Bronchial epithelial cell (primary cell): ENCODE measurements around the gene ARL6IP4. TPM values are rescaled to one million over a fixed set of nuclear protein-coding genes. Genes with fewer than 3 reads are reported as not detected.
"Not testable (repeated sequence)": the region's sequence is repeated elsewhere in the genome, so short reads cannot be mapped to it uniquely, and the experiment has no call there.

Experiments used
- DNase-seq: peaks from one replicate; pipeline ENCODE4 v3.0.0-alpha.2; 2010; ENCODE audit warnings: low read depth
- FAIRE-seq: peaks from 2 replicates; lab custom pipeline; 2011; peaks lifted over from hg19 to GRCh38; lab: Jason Lieb, UNC
- H3K27me3 ChIP-seq: 2 replicates; pipeline ENCODE4 v1.5.1; 2011; ENCODE audit warnings: low read length; ENCODE audit not compliant: control insufficient read depth, insufficient read depth
- H3K36me3 ChIP-seq: 2 replicates; pipeline ENCODE4 v1.5.1; 2011; ENCODE audit warnings: low read length; ENCODE audit not compliant: control insufficient read depth, insufficient read depth
- H3K4me3 ChIP-seq: 2 replicates; pipeline ENCODE4 v1.5.1; 2011; ENCODE audit warnings: mild to moderate bottlenecking, low read depth, low read length, control low read depth
- total RNA-seq: library from RNA; depleted of rRNA; stranded (reverse); fragments of >200 nt; gene quantifications from 2 replicates; pipeline ENCODE4 v1.2.1, GENCODE V29; 2014
- TF ChIP-seq, protein P1 (sequence below): IDR thresholded peaks from 2 replicates; pipeline ENCODE4 v1.5.1; 2011; ENCODE audit warnings: mild to moderate bottlenecking, moderate library complexity, low read length, control low read depth, inconsistent platforms; ENCODE audit not compliant: insufficient read depth, severe bottlenecking

The ARL6IP4 gene
- total RNA-seq, 1 donor from 2014 or later, result 158 TPM

GRCh38 chr12:122939125-122939524 lies 41.4 kb upstream of the ARL6IP4 start:
- no peaks in the 10 kb centered on the region for H3K36me3 ChIP-seq
- no peak overlapping the region for H3K4me3 ChIP-seq
- FAIRE-seq, result no peak
- TF ChIP-seq, protein P1, sequence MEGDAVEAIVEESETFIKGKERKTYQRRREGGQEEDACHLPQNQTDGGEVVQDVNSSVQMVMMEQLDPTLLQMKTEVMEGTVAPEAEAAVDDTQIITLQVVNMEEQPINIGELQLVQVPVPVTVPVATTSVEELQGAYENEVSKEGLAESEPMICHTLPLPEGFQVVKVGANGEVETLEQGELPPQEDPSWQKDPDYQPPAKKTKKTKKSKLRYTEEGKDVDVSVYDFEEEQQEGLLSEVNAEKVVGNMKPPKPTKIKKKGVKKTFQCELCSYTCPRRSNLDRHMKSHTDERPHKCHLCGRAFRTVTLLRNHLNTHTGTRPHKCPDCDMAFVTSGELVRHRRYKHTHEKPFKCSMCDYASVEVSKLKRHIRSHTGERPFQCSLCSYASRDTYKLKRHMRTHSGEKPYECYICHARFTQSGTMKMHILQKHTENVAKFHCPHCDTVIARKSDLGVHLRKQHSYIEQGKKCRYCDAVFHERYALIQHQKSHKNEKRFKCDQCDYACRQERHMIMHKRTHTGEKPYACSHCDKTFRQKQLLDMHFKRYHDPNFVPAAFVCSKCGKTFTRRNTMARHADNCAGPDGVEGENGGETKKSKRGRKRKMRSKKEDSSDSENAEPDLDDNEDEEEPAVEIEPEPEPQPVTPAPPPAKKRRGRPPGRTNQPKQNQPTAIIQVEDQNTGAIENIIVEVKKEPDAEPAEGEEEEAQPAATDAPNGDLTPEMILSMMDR, result no peak
- H3K27me3 ChIP-seq, result no peaks in the 10 kb centered on the region
- DNase-seq, result no peak

GRCh38 chr12:122941351-122941750 lies 39.1 kb upstream of the ARL6IP4 start:
- not testable (repeated sequence) for FAIRE-seq, H3K27me3 ChIP-seq, H3K36me3 ChIP-seq, H3K4me3 ChIP-seq, DNase-seq

DNA sequence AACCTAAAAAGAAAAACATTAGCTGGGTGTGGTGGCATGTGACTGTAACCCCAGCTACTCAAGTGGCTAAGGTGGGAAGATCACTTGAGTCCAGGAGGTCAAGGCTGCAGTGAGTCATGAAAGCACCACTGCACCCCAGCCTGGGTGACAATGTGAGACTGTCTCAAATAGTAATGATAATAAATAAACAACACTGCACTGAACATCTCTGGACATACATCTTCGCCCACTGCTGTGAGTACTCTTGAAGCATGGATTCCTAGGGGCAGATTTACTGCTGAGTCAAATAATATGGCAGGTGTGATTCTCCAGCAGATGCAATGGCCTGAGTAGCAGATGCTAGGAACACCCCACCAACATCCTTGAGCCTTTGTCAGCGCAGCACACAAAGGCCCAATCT lies 37.8 kb upstream of the ARL6IP4 start:
- FAIRE-seq (no peak), DNase-seq (no peak)
- TF ChIP-seq, protein P1, result no peak
- Histone ChIP-seq H3K27me3 (no peaks in the 10 kb centered on the region), H3K4me3 (no peak overlapping the region), H3K36me3 (no peaks in the 10 kb centered on the region)

DNA sequence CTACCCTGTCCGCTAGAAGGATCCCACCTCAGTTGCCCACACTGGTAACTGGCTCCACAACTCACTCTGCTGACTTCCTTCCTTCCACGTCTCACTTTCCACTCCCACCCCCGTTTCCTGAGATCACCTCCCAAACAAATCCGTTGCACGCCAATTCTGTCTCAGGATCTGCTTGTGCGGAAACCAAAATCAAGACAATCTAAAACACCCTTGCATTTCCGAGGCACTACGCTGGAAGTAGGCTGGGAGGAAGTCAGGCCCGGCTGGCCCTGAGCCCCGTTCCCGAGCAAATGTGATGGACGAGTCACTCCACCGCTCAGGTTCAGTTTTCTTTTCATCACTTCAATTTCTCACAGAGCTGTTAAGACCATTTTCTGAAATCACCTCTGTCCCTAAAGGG lies 37.3 kb upstream of the ARL6IP4 start:
- TF ChIP-seq, protein P1, result no peak
- no peaks in the 10 kb centered on the region for H3K27me3 ChIP-seq
- no peak for FAIRE-seq

GRCh38 chr12:122944605-122945592 lies 35.6 kb upstream of the ARL6IP4 start:
- TF ChIP-seq, protein P1, result no peak
- Histone ChIP-seq H3K27me3 (no peaks in the 10 kb centered on the region), H3K4me3 (no peak overlapping the region), H3K36me3 (no peaks in the 10 kb centered on the region)
- no peak for FAIRE-seq
- peak; percentile 46 for DNase-seq

More for the DNA sequence above, 37.3 kb upstream of the ARL6IP4 start:
- Histone ChIP-seq H3K36me3 (no peaks in the 10 kb centered on the region), H3K4me3 (no peak overlapping the region)
- no peak for DNase-seq

- no peaks in the 10 kb centered on the region for H3K27me3 ChIP-seq
- DNase-seq (peak; percentile 100), FAIRE-seq (peak; percentile 100)
- H3K4me3 ChIP-seq, result no peak overlapping the region
- H3K36me3 ChIP-seq, result no peaks in the 10 kb centered on the region
- TF ChIP-seq, protein P1, result peak; percentile 70
Measured at GRCh38 chr12:122946690-122947341, 33.7 kb upstream of the ARL6IP4 start.
